Tibial nerve (tissue), 4 donors: Measurements from ENCODE around the gene RGS7.

ENCODE experiments used
- CTCF ChIP-seq, 5 experiments: fragments of 200-600 bp in 3 of 5; fragments of 450-650 bp in 2 of 5; sonication (generic) in 3 of 5; IDR thresholded peaks; one replicate each; pipeline ENCODE4 v1.5.1; 2016 to 2019; ENCODE audit warnings: antibody characterized with exemption in 5 of 5, mild to moderate bottlenecking in 3 of 5, moderate library complexity in 2 of 5
- EP300 ChIP-seq, 2 donors: sonication (generic); formaldehyde crosslinking; IDR thresholded peaks; one replicate each; pipeline ENCODE4 v1.6.1; 2017; ENCODE audit warnings: antibody characterized with exemption in 2 of 2, mild to moderate bottlenecking in 1 of 2
- POLR2A ChIP-seq, 2 donors: fragments of 450-650 bp; IDR thresholded peaks; one replicate each; pipeline ENCODE4 v1.6.1; 2017; ENCODE audit warnings: antibody characterized with exemption in 2 of 2, mild to moderate bottlenecking in 2 of 2, moderate library complexity in 2 of 2

DNA sequence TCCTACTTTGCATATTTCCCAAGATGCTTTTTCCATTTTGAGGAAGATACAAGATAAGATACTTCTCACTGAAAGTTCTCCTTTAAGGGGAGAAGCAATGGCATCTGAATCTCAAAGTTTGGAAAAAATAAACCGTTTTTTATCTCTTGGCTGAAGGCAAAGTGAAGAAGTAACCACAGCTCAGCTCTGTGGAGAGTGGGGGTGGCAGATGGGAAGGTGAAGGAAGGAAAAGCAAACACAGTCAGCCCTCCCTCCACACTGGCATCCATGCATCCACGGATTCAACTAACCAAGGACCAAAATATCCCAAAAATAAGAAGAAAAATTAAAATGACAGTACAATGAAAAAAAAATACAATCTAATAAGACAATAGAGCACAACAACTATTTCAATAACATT lies 211.1 kb downstream of the RGS7 start:
- TF ChIP-seq POLR2A (IDR thresholded peaks at IDR 0.05) (no peak), EP300 (IDR thresholded peaks at IDR 0.05) (no peak), CTCF (IDR thresholded peaks at IDR 0.05) (no peak)
